Chondrocyte (in vitro differentiated cells): ENCODE results near the gene RMDN2. TPM values are rescaled to one million over a fixed set of nuclear protein-coding genes. Genes with fewer than 3 reads are reported as not detected.
A peak's percentile ranks its signal among the peaks of the same experiment; 100 is the strongest.

Experiments used
- DNase-seq: peaks from one replicate; pipeline ENCODE4 v3.0.0; 2021; ENCODE audit warnings: mixed read lengths, low spot score
- H3K27ac Mint-ChIP-seq: one replicate; pipeline ENCODE4 v1.8.0; 2021; ENCODE audit warnings: mild to moderate bottlenecking, moderate library complexity, mixed read lengths; ENCODE audit not compliant: unreplicated experiment
- H3K27me3 Mint-ChIP-seq: 2 replicates; pipeline ENCODE4 v1.8.0; 2021; ENCODE audit warnings: low read depth, mixed read lengths
- H3K36me3 Mint-ChIP-seq: 2 replicates; pipeline ENCODE4 v1.8.0; 2021; ENCODE audit warnings: low read depth, mixed read lengths
- H3K4me1 Mint-ChIP-seq: 2 replicates; pipeline ENCODE4 v1.8.0; 2021; ENCODE audit warnings: low read depth, mild to moderate bottlenecking, mixed read lengths
- H3K4me3 Mint-ChIP-seq: one replicate; pipeline ENCODE4 v1.8.0; 2021; ENCODE audit warnings: mild to moderate bottlenecking, moderate library complexity, mixed read lengths; ENCODE audit not compliant: unreplicated experiment
- H3K9me3 Mint-ChIP-seq: 2 replicates; pipeline ENCODE4 v1.8.0; 2021; ENCODE audit warnings: low read depth, mixed read lengths
- CTCF ChIP-seq: fragments of 200-600 bp; sonication (generic); IDR thresholded peaks from 2 replicates; pipeline ENCODE4 v1.5.0; 2021; ENCODE audit warnings: antibody characterized with exemption, mild to moderate bottlenecking, moderate library complexity
- total RNA-seq: library from RNA; stranded (reverse); gene quantifications from 3 replicates; pipeline ENCODE4 v1.2.1, GENCODE V29; 2021

Gene RMDN2
- total RNA-seq, 1 donor from 2014 or later = 8.1 TPM

GRCh38 chr2:37878536-37878935 is 46.6 kb upstream of the RMDN2 start:
- TF ChIP-seq CTCF = no peak
- Mint-ChIP-seq H3K4me3 (no peak overlapping the region), H3K27me3 (peaks cover 4% of the 10 kb centered on the region), H3K36me3 (no peaks in the 10 kb centered on the region), H3K27ac (no peak overlapping the region), H3K9me3 (no peaks in the 10 kb centered on the region), H3K4me1 (peaks cover 17% of the 10 kb centered on the region)
- DNase-seq = no peak

- TF ChIP-seq CTCF = peak; percentile 22
- H3K36me3 Mint-ChIP-seq = no peaks in the 10 kb centered on the region
- DNase-seq = no peak
- peaks cover 4% of the 10 kb centered on the region for H3K27me3 Mint-ChIP-seq
- H3K27ac Mint-ChIP-seq = no peak overlapping the region
- H3K9me3 Mint-ChIP-seq = no peaks in the 10 kb centered on the region
- peaks cover 7% of the 10 kb centered on the region for H3K4me1 Mint-ChIP-seq
- H3K4me3 Mint-ChIP-seq = no peak overlapping the region
Measured at GRCh38 chr2:37880551-37880950, 44.5 kb upstream of the RMDN2 start.

GRCh38 chr2:37881397-37881796 is 43.7 kb upstream of the RMDN2 start:
- Mint-ChIP-seq H3K4me3 (no peak overlapping the region), H3K27me3 (peaks cover 4% of the 10 kb centered on the region), H3K36me3 (no peaks in the 10 kb centered on the region), H3K4me1 (peaks cover 9% of the 10 kb centered on the region), H3K27ac (no peak overlapping the region), H3K9me3 (no peaks in the 10 kb centered on the region)
- no peak for TF ChIP-seq CTCF
- no peak for DNase-seq

GRCh38 chr2:37882036-37882435 is 43.1 kb upstream of the RMDN2 start:
- DNase-seq = no peak
- Mint-ChIP-seq H3K4me3 (no peak overlapping the region), H3K9me3 (no peaks in the 10 kb centered on the region), H3K4me1 (peaks cover 14% of the 10 kb centered on the region), H3K36me3 (no peaks in the 10 kb centered on the region), H3K27me3 (peaks cover 4% of the 10 kb centered on the region), H3K27ac (no peak overlapping the region)
- no peak for TF ChIP-seq CTCF

GRCh38 chr2:37883518-37883917 is 41.6 kb upstream of the RMDN2 start:
- no peak overlapping the region for H3K4me3 Mint-ChIP-seq
- DNase-seq = no peak
- no peak for TF ChIP-seq CTCF
- no peaks in the 10 kb centered on the region for H3K9me3 Mint-ChIP-seq
- H3K27ac Mint-ChIP-seq = no peak overlapping the region
- peaks cover 11% of the 10 kb centered on the region for H3K4me1 Mint-ChIP-seq
- no peaks in the 10 kb centered on the region for H3K36me3 Mint-ChIP-seq
- peaks cover 4% of the 10 kb centered on the region for H3K27me3 Mint-ChIP-seq
